OCI-LY1 (cell line): Measurements from ENCODE around the gene ZFAND2B.
A peak's percentile ranks its signal among the peaks of the same experiment; 100 is the strongest.

ENCODE experiments used
- H2AFZ ChIP-seq: fragments of 200-600 bp; sonication (generic), shearing (Covaris generic); 2 replicates; pipeline ENCODE4 v1.6.0; 2014; ENCODE audit warnings: antibody characterized with exemption, mild to moderate bottlenecking, low read length
- H3F3A ChIP-seq: fragments of 200-600 bp; sonication (generic), shearing (Covaris generic); 2 replicates; pipeline ENCODE4 v1.6.0; 2014; ENCODE audit warnings: mild to moderate bottlenecking, antibody characterized with exemption, low read length, moderate library complexity; ENCODE audit not compliant: insufficient read depth
- H3K27ac ChIP-seq: fragments of 200-600 bp; sonication (generic); 2 replicates; pipeline ENCODE4 v1.5.1; 2014; ENCODE audit warnings: low read length, mixed run types, mild to moderate bottlenecking, low read depth; ENCODE audit not compliant: poor library complexity, severe bottlenecking
- H3K27me3 ChIP-seq: fragments of 200-600 bp; sonication (generic); 2 replicates; pipeline ENCODE4 v1.6.0; 2014; ENCODE audit warnings: antibody characterized with exemption, mild to moderate bottlenecking, low read length, moderate library complexity; ENCODE audit not compliant: insufficient read depth
- H3K36me3 ChIP-seq: fragments of 200-600 bp; sonication (generic); 2 replicates; pipeline ENCODE4 v1.6.1; 2014; ENCODE audit warnings: mild to moderate bottlenecking, antibody characterized with exemption, low read length, moderate library complexity, mixed read lengths; ENCODE audit not compliant: insufficient read depth
- H3K4me1 ChIP-seq: fragments of 200-600 bp; sonication (generic); 2 replicates; pipeline ENCODE4 v1.5.1; 2014; ENCODE audit warnings: mild to moderate bottlenecking, low read length, moderate library complexity; ENCODE audit not compliant: insufficient read depth, severe bottlenecking
- H3K4me2 ChIP-seq: fragments of 200-600 bp; sonication (generic), shearing (Covaris generic); 2 replicates; pipeline ENCODE4 v1.6.1; 2014; ENCODE audit warnings: low read length
- H3K4me3 ChIP-seq: fragments of 200-600 bp; sonication (generic); 2 replicates; pipeline ENCODE4 v1.5.1; 2014; ENCODE audit warnings: low read length, low read depth, mild to moderate bottlenecking, mixed read lengths; ENCODE audit not compliant: poor library complexity, severe bottlenecking
- H3K79me2 ChIP-seq: fragments of 200-600 bp; shearing (Covaris generic); 2 replicates; pipeline ENCODE4 v1.6.1; 2016; ENCODE audit warnings: mixed run types, low read length, mixed read lengths; ENCODE audit not compliant: insufficient read depth
- H3K9ac ChIP-seq: fragments of 200-600 bp; sonication (generic), shearing (Covaris generic); 2 replicates; pipeline ENCODE4 v1.6.1; 2014; ENCODE audit warnings: mild to moderate bottlenecking, low read length, mixed read lengths
- H3K9me2 ChIP-seq: fragments of 200-600 bp; sonication (generic), shearing (Covaris generic); 2 replicates; pipeline ENCODE4 v1.6.1; 2014; ENCODE audit warnings: low read depth, mild to moderate bottlenecking, low read length, mixed read lengths
- H3K9me3 ChIP-seq: fragments of 200-600 bp; shearing (Covaris generic); 2 replicates; pipeline ENCODE4 v1.6.1; 2014; ENCODE audit warnings: low read length, mixed read lengths
- H4K20me1 ChIP-seq: fragments of 200-600 bp; sonication (generic), shearing (Covaris generic); 2 replicates; pipeline ENCODE4 v1.6.0; 2016; ENCODE audit warnings: mild to moderate bottlenecking, low read length; ENCODE audit not compliant: insufficient read depth
- EZH2 ChIP-seq: fragments of 200-600 bp; sonication (generic), shearing (Covaris generic); IDR thresholded peaks from 2 replicates; pipeline ENCODE4 v1.8.0; 2017; ENCODE audit warnings: borderline replicate concordance, mixed run types, mild to moderate bottlenecking, antibody characterized with exemption, low read length, moderate library complexity, mixed read lengths
- TF ChIP-seq, protein P1 (sequence below): fragments of 200-600 bp; sonication (generic), shearing (Covaris generic); IDR thresholded peaks from 2 replicates; pipeline ENCODE4 v1.5.1; 2017; ENCODE audit warnings: mild to moderate bottlenecking, antibody characterized with exemption, low read length, moderate library complexity, mixed read lengths

The ZFAND2B gene

GRCh38 chr2:219176818-219177551 is 29.6 kb upstream of the ZFAND2B start, which contains the start of gene CNPPD1:
TSS of gene CNPPD1 (minus strand) at chr2:219176925. CDS start at chr2:219176828, 97 bp downstream.
- Histone ChIP-seq H3K79me2 (peaks cover 8% of the 10 kb centered on the region; the same call in 1 of the 2 replicates), H4K20me1 (no peaks in the 10 kb centered on the region), H3K36me3 (peaks cover 42% of the 10 kb centered on the region), H2AFZ (no peak within 1 kb of the TSS), H3K27ac (peak within 1 kb of the TSS; percentile 93), H3K9me2 (no peaks in the 10 kb centered on the region), H3K9me3 (no peaks in the 10 kb centered on the region), H3K4me3 (peak within 1 kb of the TSS; percentile 91), H3K27me3 (no peaks in the 10 kb centered on the region), H3K9ac (peak within 1 kb of the TSS; percentile 89), H3K4me2 (peak within 1 kb of the TSS; percentile 91), H3K4me1 (peaks cover 25% of the 10 kb centered on the region), H3F3A (no peaks in the 10 kb centered on the region; the same call in 1 of the 2 replicates)
- TF ChIP-seq EZH2, result no peak
- TF ChIP-seq, protein P1, sequence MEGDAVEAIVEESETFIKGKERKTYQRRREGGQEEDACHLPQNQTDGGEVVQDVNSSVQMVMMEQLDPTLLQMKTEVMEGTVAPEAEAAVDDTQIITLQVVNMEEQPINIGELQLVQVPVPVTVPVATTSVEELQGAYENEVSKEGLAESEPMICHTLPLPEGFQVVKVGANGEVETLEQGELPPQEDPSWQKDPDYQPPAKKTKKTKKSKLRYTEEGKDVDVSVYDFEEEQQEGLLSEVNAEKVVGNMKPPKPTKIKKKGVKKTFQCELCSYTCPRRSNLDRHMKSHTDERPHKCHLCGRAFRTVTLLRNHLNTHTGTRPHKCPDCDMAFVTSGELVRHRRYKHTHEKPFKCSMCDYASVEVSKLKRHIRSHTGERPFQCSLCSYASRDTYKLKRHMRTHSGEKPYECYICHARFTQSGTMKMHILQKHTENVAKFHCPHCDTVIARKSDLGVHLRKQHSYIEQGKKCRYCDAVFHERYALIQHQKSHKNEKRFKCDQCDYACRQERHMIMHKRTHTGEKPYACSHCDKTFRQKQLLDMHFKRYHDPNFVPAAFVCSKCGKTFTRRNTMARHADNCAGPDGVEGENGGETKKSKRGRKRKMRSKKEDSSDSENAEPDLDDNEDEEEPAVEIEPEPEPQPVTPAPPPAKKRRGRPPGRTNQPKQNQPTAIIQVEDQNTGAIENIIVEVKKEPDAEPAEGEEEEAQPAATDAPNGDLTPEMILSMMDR, result no peak

- Histone ChIP-seq H3K4me2 (peak within 1 kb of the TSS; percentile 91), H3K36me3 (peaks cover 45% of the 10 kb centered on the region), H3K27ac (peak within 1 kb of the TSS; percentile 93), H3F3A (no peaks in the 10 kb centered on the region; the same call in 1 of the 2 replicates), H2AFZ (no peak within 1 kb of the TSS), H4K20me1 (no peaks in the 10 kb centered on the region), H3K4me3 (peak within 1 kb of the TSS; percentile 91), H3K79me2 (peaks cover 8% of the 10 kb centered on the region; the same call in 1 of the 2 replicates), H3K27me3 (no peaks in the 10 kb centered on the region), H3K9ac (peak within 1 kb of the TSS; percentile 89), H3K4me1 (peaks cover 25% of the 10 kb centered on the region), H3K9me3 (no peaks in the 10 kb centered on the region), H3K9me2 (no peaks in the 10 kb centered on the region)
- TF ChIP-seq, protein P1, result no peak
- TF ChIP-seq EZH2, result no peak
Measured at GRCh38 chr2:219177552-219178376, 28.8 kb upstream of the ZFAND2B start, which contains the start of gene RETREG2. TSS of gene RETREG2 (plus strand) at chr2:219178275. CDS start at chr2:219178353, 78 bp downstream.

- Histone ChIP-seq H4K20me1 (no peaks in the 10 kb centered on the region), H3F3A (no peaks in the 10 kb centered on the region; the same call in 1 of the 2 replicates), H2AFZ (no peak overlapping the region), H3K4me2 (peak overlapping the region; percentile 91), H3K27me3 (no peaks in the 10 kb centered on the region), H3K27ac (peak overlapping the region; percentile 14), H3K4me3 (peak overlapping the region; percentile 91), H3K36me3 (peaks cover 53% of the 10 kb centered on the region), H3K9me2 (no peaks in the 10 kb centered on the region), H3K9ac (peak overlapping the region; percentile 89), H3K4me1 (peaks cover 25% of the 10 kb centered on the region), H3K9me3 (no peaks in the 10 kb centered on the region), H3K79me2 (peaks cover 8% of the 10 kb centered on the region; the same call in 1 of the 2 replicates)
- TF ChIP-seq, protein P1, result no peak
- no peak for TF ChIP-seq EZH2
Measured at GRCh38 chr2:219178377-219179175, 28.0 kb upstream of the ZFAND2B start.
